HepG2 (cell line): ENCODE results near the gene MTFR1L. TPM values are rescaled to one million over a fixed set of nuclear protein-coding genes. Genes with fewer than 3 reads are reported as not detected.

Source experiments
- polyA plus RNA-seq, 8 experiments: library from polyadenylated mRNA; depleted of rRNA in 3 of 8; stranded (reverse) in 7 of 8; unstranded in 1 of 8; fragments of >200 nt; fragmentation: Illumina TruSeq in 4 of 8; extraction: Trizol in 4 of 8; gene quantifications; 2 replicates each; pipeline versions ENCODE4 v1.2.1 to v1.2.3, GENCODE V29; 2011 to 2016; ENCODE audit warnings: low read depth in 4 of 8, missing spikeins in 1 of 8, mixed read lengths in 1 of 8; ENCODE audit not compliant: insufficient read depth in 1 of 8
- total RNA-seq, 5 experiments: library from RNA; depleted of rRNA; stranded (reverse); fragments of >200 nt; fragmentation: Illumina TruSeq; extraction: Trizol; gene quantifications; 2 replicates each; pipeline ENCODE4 v1.2.3, GENCODE V29; 2016; ENCODE audit warnings: low read depth in 1 of 5
- TF ChIP-seq, protein P1 (sequence below): sonication (generic); formaldehyde crosslinking; IDR thresholded peaks from 2 replicates; pipeline ENCODE4 v1.4.0; 2020; ENCODE audit warnings: missing genetic modification reagents
- TF ChIP-seq, protein P2 (sequence below): sonication (generic); formaldehyde crosslinking; IDR thresholded peaks from 2 replicates; pipeline ENCODE4 v1.9.0; 2021; ENCODE audit warnings: missing genetic modification reagents, borderline replicate concordance
- TF ChIP-seq, protein P3 (sequence below): sonication (generic); formaldehyde crosslinking; IDR thresholded peaks from 2 replicates; pipeline ENCODE4 v1.4.0; 2020; ENCODE audit warnings: missing genetic modification reagents
- TF ChIP-seq, protein P4 (sequence below): sonication (generic); formaldehyde crosslinking; IDR thresholded peaks from 2 replicates; pipeline ENCODE4 v1.8.0; 2023; ENCODE audit warnings: mild to moderate bottlenecking, missing genetic modification reagents

Gene MTFR1L
- total and polyA plus RNA-seq, 2 of the 13 experiments (the other 11 are each of a cell fraction or from before 2014, with no cell fraction given) = 38.0 to 55.7 TPM

DNA sequence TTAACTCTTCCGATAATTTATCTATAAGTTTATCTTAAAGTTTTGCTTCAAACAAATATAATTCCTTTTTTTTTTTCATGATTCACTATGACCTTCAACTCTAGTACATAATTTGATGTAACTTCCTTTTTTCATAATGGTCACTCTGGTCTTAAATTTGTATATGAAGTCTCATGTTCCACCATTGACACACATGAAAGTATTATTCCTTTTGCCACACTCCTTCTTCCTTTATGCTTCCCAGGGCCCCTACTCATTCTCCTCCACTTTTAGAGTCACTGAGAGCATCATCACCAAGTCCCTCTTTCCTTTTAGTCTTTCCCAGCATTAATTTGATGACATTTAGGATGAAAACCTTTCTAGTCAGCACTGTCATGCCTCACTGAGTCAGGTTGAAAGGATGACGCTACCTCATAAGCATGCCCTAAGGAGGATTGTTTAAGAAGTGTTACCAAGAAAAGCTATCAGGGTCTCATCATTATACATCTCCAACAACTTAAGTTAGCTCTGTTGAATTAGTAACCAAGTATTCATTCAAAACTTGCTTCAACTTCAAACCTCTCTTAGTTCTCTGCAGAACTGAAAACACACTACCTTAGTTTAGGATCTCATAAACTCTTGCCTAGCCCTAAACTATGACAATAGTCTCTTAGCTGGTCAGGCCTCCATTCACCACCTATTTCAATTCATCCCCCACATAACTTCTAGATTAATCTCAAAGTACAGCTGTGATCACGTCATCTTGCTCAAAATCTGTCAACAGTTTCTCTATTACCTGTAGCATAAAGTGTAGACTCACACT is 25.0 kb downstream of the MTFR1L start (continued):
- TF ChIP-seq, protein P1, sequence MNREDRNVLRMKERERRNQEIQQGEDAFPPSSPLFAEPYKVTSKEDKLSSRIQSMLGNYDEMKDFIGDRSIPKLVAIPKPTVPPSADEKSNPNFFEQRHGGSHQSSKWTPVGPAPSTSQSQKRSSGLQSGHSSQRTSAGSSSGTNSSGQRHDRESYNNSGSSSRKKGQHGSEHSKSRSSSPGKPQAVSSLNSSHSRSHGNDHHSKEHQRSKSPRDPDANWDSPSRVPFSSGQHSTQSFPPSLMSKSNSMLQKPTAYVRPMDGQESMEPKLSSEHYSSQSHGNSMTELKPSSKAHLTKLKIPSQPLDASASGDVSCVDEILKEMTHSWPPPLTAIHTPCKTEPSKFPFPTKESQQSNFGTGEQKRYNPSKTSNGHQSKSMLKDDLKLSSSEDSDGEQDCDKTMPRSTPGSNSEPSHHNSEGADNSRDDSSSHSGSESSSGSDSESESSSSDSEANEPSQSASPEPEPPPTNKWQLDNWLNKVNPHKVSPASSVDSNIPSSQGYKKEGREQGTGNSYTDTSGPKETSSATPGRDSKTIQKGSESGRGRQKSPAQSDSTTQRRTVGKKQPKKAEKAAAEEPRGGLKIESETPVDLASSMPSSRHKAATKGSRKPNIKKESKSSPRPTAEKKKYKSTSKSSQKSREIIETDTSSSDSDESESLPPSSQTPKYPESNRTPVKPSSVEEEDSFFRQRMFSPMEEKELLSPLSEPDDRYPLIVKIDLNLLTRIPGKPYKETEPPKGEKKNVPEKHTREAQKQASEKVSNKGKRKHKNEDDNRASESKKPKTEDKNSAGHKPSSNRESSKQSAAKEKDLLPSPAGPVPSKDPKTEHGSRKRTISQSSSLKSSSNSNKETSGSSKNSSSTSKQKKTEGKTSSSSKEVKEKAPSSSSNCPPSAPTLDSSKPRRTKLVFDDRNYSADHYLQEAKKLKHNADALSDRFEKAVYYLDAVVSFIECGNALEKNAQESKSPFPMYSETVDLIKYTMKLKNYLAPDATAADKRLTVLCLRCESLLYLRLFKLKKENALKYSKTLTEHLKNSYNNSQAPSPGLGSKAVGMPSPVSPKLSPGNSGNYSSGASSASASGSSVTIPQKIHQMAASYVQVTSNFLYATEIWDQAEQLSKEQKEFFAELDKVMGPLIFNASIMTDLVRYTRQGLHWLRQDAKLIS (CRISPR knock-in tag) = no peak
- TF ChIP-seq, protein P2, sequence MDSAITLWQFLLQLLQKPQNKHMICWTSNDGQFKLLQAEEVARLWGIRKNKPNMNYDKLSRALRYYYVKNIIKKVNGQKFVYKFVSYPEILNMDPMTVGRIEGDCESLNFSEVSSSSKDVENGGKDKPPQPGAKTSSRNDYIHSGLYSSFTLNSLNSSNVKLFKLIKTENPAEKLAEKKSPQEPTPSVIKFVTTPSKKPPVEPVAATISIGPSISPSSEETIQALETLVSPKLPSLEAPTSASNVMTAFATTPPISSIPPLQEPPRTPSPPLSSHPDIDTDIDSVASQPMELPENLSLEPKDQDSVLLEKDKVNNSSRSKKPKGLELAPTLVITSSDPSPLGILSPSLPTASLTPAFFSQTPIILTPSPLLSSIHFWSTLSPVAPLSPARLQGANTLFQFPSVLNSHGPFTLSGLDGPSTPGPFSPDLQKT (CRISPR knock-in tag) = no peak
- TF ChIP-seq, protein P3, sequence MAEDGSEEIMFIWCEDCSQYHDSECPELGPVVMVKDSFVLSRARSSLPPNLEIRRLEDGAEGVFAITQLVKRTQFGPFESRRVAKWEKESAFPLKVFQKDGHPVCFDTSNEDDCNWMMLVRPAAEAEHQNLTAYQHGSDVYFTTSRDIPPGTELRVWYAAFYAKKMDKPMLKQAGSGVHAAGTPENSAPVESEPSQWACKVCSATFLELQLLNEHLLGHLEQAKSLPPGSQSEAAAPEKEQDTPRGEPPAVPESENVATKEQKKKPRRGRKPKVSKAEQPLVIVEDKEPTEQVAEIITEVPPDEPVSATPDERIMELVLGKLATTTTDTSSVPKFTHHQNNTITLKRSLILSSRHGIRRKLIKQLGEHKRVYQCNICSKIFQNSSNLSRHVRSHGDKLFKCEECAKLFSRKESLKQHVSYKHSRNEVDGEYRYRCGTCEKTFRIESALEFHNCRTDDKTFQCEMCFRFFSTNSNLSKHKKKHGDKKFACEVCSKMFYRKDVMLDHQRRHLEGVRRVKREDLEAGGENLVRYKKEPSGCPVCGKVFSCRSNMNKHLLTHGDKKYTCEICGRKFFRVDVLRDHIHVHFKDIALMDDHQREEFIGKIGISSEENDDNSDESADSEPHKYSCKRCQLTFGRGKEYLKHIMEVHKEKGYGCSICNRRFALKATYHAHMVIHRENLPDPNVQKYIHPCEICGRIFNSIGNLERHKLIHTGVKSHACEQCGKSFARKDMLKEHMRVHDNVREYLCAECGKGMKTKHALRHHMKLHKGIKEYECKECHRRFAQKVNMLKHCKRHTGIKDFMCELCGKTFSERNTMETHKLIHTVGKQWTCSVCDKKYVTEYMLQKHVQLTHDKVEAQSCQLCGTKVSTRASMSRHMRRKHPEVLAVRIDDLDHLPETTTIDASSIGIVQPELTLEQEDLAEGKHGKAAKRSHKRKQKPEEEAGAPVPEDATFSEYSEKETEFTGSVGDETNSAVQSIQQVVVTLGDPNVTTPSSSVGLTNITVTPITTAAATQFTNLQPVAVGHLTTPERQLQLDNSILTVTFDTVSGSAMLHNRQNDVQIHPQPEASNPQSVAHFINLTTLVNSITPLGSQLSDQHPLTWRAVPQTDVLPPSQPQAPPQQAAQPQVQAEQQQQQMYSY (CRISPR knock-in tag) = no peak
- TF ChIP-seq, protein P4, sequence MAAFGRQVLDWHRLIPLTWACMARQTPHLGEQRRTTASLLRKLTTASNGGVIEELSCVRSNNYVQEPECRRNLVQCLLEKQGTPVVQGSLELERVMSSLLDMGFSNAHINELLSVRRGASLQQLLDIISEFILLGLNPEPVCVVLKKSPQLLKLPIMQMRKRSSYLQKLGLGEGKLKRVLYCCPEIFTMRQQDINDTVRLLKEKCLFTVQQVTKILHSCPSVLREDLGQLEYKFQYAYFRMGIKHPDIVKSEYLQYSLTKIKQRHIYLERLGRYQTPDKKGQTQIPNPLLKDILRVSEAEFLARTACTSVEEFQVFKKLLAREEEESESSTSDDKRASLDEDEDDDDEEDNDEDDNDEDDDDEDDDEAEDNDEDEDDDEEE (CRISPR knock-in tag) = no peak
